A549 (cell line): ENCODE results near the gene ZNF135. TPM values are rescaled to one million over a fixed set of nuclear protein-coding genes. Genes with fewer than 3 reads are reported as not detected.

Source experiments
- ATAC-seq, 2 experiments: fragments of 200-7000 bp in 1 of 2; fragments of >200 bp in 1 of 2; cut with Nextera tagmentation in 1 of 2; cut with Tn5 transposase in 1 of 2; 3 replicates each; pipeline versions ENCODE4 v1.8.0 to v1.9.1; 2018 to 2020; ENCODE audit warnings: mild to moderate bottlenecking in 1 of 2, moderate library complexity in 1 of 2
- CTCF ChIA-PET: fragments of 300-600 bp; sonication (Branson Sonifier 250); formaldehyde crosslinking; extraction: SDS; loops from one replicate; lab custom pipeline; 2021; ENCODE audit warnings: antibody characterized with exemption, inconsistent platforms; lab: Yijun Ruan, JAX
- POLR2A ChIA-PET: fragments of 350-600 bp; formaldehyde crosslinking; extraction: SDS; loops from one replicate; lab custom pipeline; 2021; ENCODE audit warnings: antibody characterized with exemption, inconsistent platforms; lab: Yijun Ruan, JAX
- DNase-seq, 2 experiments: peaks; one replicate each; pipeline versions ENCODE4 v3.0.0 to v3.0.0-alpha.2; 2011 to 2016; ENCODE audit warnings: low read depth in 1 of 2, low spot score in 1 of 2
- FAIRE-seq: peaks from 2 replicates; lab custom pipeline; 2011; peaks lifted over from hg19 to GRCh38; lab: Jason Lieb, UNC
- H3K27ac ChIP-seq, 2 experiments: fragments of >200 bp; sonication (Bioruptor Twin); formaldehyde crosslinking; 3 replicates each; pipeline ENCODE4 v1.5.1; 2016 to 2017
- H3K4me1 ChIP-seq: fragments of >200 bp; sonication (Bioruptor Twin); formaldehyde crosslinking; 3 replicates; pipeline ENCODE4 v1.6.1; 2016
- H3K4me2 ChIP-seq: fragments of >200 bp; sonication (Bioruptor Twin); formaldehyde crosslinking; 3 replicates; pipeline ENCODE4 v1.6.1; 2016
- H3K4me3 ChIP-seq: fragments of >200 bp; sonication (Bioruptor Twin); formaldehyde crosslinking; 3 replicates; pipeline ENCODE4 v1.5.1; 2016
- H3K9me3 ChIP-seq: fragments of >200 bp; sonication (Bioruptor Twin); formaldehyde crosslinking; 3 replicates; pipeline ENCODE4 v1.6.1; 2016
- BCL3 ChIP-seq: fragments of >200 bp; sonication (Bioruptor Twin); formaldehyde crosslinking; IDR thresholded peaks from 3 replicates; pipeline ENCODE4 v1.6.1; 2016
- CBX2 ChIP-seq: fragments of 200-600 bp; sonication (generic); IDR thresholded peaks from 2 replicates; pipeline ENCODE4 v1.6.1; 2016; ENCODE audit warnings: low read depth, mild to moderate bottlenecking, borderline replicate concordance
- CHD4 ChIP-seq: fragments of 200-600 bp; sonication (generic); IDR thresholded peaks from 2 replicates; pipeline ENCODE4 v1.6.1; 2016; ENCODE audit warnings: antibody characterized with exemption, mild to moderate bottlenecking, borderline replicate concordance
- E2F6 ChIP-seq: IDR thresholded peaks from 2 replicates; pipeline ENCODE4 v1.6.1; 2012; ENCODE audit warnings: low read depth, borderline replicate concordance
- EHMT2 ChIP-seq: fragments of 200-600 bp; sonication (generic); IDR thresholded peaks from 2 replicates; pipeline ENCODE4 v1.6.1; 2016; ENCODE audit warnings: antibody characterized with exemption, low read depth, mild to moderate bottlenecking, moderate library complexity
- ELK1 ChIP-seq: fragments of 150-350 bp; IDR thresholded peaks from 2 replicates; pipeline ENCODE4 v1.6.1; 2014; ENCODE audit warnings: low read depth, mild to moderate bottlenecking, low read length
- ESRRA ChIP-seq: fragments of 150-350 bp; IDR thresholded peaks from 2 replicates; pipeline ENCODE4 v1.6.1; 2014; ENCODE audit warnings: mild to moderate bottlenecking, low read length, borderline replicate concordance
- FOSB ChIP-seq: fragments of 250-450 bp; sonication (Bioruptor Pico); IDR thresholded peaks from 2 replicates; pipeline ENCODE4 v1.5.0; 2020; ENCODE audit warnings: mild to moderate bottlenecking, moderate library complexity
- FOXS1 ChIP-seq: fragments of 250-450 bp; sonication (Bioruptor Pico); IDR thresholded peaks from 2 replicates; pipeline ENCODE4 v1.5.0; 2020; ENCODE audit warnings: mild to moderate bottlenecking, moderate library complexity
- HOXB5 ChIP-seq: fragments of 250-450 bp; sonication (Bioruptor Pico); IDR thresholded peaks from 2 replicates; pipeline ENCODE4 v1.5.0; 2020; ENCODE audit warnings: mild to moderate bottlenecking, moderate library complexity
- MAX ChIP-seq: IDR thresholded peaks from 2 replicates; pipeline ENCODE4 v1.6.1; 2012
- MAZ ChIP-seq: fragments of 150-350 bp; IDR thresholded peaks from 2 replicates; pipeline ENCODE4 v1.6.1; 2014; ENCODE audit warnings: antibody characterized with exemption, low read depth, low read length, borderline replicate concordance
- NR3C1 ChIP-seq: fragments of >200 bp; sonication (Bioruptor Twin); formaldehyde crosslinking; IDR thresholded peaks from 3 replicates; pipeline ENCODE4 v1.6.1; 2017
- POLR2A ChIP-seq: IDR thresholded peaks from 2 replicates; pipeline ENCODE4 v1.6.1; 2012; ENCODE audit warnings: mild to moderate bottlenecking, low read length
- SMC3 ChIP-seq: fragments of >200 bp; sonication (Bioruptor Twin); formaldehyde crosslinking; IDR thresholded peaks from 3 replicates; pipeline ENCODE4 v1.6.1; 2018; ENCODE audit warnings: inconsistent platforms
- ZC3H11A ChIP-seq: fragments of 450-650 bp; IDR thresholded peaks from 2 replicates; pipeline ENCODE4 v1.6.1; 2014; ENCODE audit warnings: antibody characterized with exemption, mild to moderate bottlenecking
- ZNF302 ChIP-seq: fragments of 250-450 bp; sonication (Bioruptor Pico); IDR thresholded peaks from 2 replicates; pipeline ENCODE4 v1.9.0; 2021; ENCODE audit warnings: inconsistent platforms, mild to moderate bottlenecking, moderate library complexity
- WGBS: methylation state at CpG from one replicate; pipeline ENCODE4 v1.1.6; 2017; ENCODE audit errors: missing lambda C conversion rate; 5-methylcytosine and 5-hydroxymethylcytosine counted together
- polyA plus RNA-seq, 4 experiments: library from polyadenylated mRNA; depleted of rRNA in 3 of 4; stranded (reverse); fragments of >200 nt; fragmentation: RNase III in 1 of 4; extraction: RNeasy Plus Mini Kit Qiagen cat#74134 plus additional on column Dnase treatment in 1 of 4; gene quantifications; 2 replicates in 3 of 4; 3 replicates in 1 of 4; pipeline ENCODE4 v1.2.3, GENCODE V29; 2011 to 2017
- TF ChIP-seq, protein P1 (sequence below): fragments of 250-450 bp; sonication (Bioruptor Pico); IDR thresholded peaks from 2 replicates; pipeline ENCODE4 v1.5.0; 2021; ENCODE audit warnings: mild to moderate bottlenecking, moderate library complexity, borderline replicate concordance
- TF ChIP-seq, protein P2 (sequence below): fragments of 450-650 bp; IDR thresholded peaks from 2 replicates; pipeline ENCODE4 v1.6.1; 2014; ENCODE audit warnings: antibody characterized with exemption

ZNF135 gene
- polyA plus RNA-seq, 2 of the 4 experiments (the other 2 are of a cell fraction) = not detected

GRCh38 chr19:58098682-58098998, 39.6 kb downstream of the ZNF135 start (continued):
- TF ChIP-seq ELK1 (no peak), ESRRA (no peak), MAX (no peak), ZC3H11A (no peak), NR3C1 (no peak)
- TF ChIP-seq, protein P1, sequence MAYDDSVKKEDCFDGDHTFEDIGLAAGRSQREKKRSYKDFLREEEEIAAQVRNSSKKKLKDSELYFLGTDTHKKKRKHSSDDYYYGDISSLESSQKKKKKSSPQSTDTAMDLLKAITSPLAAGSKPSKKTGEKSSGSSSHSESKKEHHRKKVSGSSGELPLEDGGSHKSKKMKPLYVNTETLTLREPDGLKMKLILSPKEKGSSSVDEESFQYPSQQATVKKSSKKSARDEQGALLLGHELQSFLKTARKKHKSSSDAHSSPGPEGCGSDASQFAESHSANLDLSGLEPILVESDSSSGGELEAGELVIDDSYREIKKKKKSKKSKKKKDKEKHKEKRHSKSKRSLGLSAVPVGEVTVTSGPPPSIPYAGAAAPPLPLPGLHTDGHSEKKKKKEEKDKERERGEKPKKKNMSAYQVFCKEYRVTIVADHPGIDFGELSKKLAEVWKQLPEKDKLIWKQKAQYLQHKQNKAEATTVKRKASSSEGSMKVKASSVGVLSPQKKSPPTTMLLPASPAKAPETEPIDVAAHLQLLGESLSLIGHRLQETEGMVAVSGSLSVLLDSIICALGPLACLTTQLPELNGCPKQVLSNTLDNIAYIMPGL (CRISPR knock-in tag) = no peak
- TF ChIP-seq, all 56 proteins: peak for 0

DNA sequence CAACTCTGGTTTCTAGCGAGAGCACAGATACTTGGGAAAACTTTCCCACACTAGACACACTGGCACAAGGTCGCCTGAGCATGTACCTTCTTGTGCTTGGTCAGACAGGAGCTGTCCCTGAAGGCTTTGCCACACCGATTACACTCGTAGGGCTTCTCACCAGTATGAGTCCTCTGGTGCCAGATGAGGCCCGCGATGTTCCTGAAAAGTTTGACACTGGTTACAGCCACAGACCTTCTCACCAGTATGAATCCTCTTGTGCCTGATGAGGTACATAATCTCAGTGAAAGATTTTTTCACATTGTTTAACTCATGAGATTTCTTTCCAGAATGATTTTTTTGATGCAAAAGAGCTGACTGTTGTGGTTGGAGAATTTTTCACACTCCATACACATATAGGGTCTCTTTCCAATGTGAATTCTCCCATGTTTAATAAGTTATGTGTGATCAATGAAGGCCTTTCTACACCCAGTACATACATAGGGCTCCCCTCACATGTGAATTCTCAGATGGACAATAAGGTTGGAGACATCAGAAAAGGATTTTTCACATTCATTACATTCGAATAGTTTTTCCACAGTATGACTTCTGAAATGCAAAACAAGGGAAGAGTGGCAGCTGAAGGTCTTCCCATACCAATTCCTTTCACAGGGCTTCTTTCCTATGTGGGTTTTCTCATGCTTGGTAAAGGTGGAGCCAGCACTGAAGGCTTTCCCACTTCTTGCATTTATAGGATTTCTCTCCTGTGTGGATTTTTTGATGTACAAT, 48.9 kb downstream of the ZNF135 start:
- TF ChIP-seq CHD4 (no peak), POLR2A (no peak), SMC3 (no peak), ZNF302 (CRISPR knock-in tag) (no peak), EHMT2 (no peak), BCL3 (no peak), CBX2 (no peak), ELK1 (no peak), ZC3H11A (no peak), HOXB5 (CRISPR knock-in tag) (no peak), FOSB (CRISPR knock-in tag) (no peak), E2F6 (no peak), MAZ (no peak), FOXS1 (no peak)
- TF ChIP-seq, protein P1 (CRISPR knock-in tag) = no peak
- TF ChIP-seq, protein P2, sequence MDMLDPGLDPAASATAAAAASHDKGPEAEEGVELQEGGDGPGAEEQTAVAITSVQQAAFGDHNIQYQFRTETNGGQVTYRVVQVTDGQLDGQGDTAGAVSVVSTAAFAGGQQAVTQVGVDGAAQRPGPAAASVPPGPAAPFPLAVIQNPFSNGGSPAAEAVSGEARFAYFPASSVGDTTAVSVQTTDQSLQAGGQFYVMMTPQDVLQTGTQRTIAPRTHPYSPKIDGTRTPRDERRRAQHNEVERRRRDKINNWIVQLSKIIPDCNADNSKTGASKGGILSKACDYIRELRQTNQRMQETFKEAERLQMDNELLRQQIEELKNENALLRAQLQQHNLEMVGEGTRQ = no peak
- DNase-seq = no peak
- no peaks in the 10 kb centered on the region for H3K4me1 ChIP-seq
- no peak for ATAC-seq
- no peak overlapping the region for H3K4me3 ChIP-seq
- H3K9me3 ChIP-seq = peaks cover 88% of the 10 kb centered on the region
- CTCF ChIA-PET = interaction anchor here (1.9 kb wide), 1 partner anchor 8 kb away, joined by 5 read pairs; no protein-coding TSS in a partner anchor
- POLR2A ChIA-PET = no interaction called here
- no peak overlapping the region for H3K27ac ChIP-seq
- 51% methylated on average over 7 of the region's 7 CpGs for WGBS
- FAIRE-seq = no peak
- H3K4me2 ChIP-seq = no peak overlapping the region
